WI38 (cell line): ENCODE measurements around the gene AK2.
"Not testable (repeated sequence)": the region's sequence is repeated elsewhere in the genome, so short reads cannot be mapped to it uniquely, and the experiment has no call there.

Source experiments
- H3K4me3 ChIP-seq: 2 replicates; pipeline ENCODE4 v1.5.1; 2011; ENCODE audit warnings: low read depth, mild to moderate bottlenecking, control low read depth, low read length
- TF ChIP-seq, protein P1 (sequence below): IDR thresholded peaks from 2 replicates; pipeline ENCODE4 v1.5.1; 2012; ENCODE audit warnings: low read depth, mild to moderate bottlenecking, control low read depth, low read length

Gene AK2

DNA sequence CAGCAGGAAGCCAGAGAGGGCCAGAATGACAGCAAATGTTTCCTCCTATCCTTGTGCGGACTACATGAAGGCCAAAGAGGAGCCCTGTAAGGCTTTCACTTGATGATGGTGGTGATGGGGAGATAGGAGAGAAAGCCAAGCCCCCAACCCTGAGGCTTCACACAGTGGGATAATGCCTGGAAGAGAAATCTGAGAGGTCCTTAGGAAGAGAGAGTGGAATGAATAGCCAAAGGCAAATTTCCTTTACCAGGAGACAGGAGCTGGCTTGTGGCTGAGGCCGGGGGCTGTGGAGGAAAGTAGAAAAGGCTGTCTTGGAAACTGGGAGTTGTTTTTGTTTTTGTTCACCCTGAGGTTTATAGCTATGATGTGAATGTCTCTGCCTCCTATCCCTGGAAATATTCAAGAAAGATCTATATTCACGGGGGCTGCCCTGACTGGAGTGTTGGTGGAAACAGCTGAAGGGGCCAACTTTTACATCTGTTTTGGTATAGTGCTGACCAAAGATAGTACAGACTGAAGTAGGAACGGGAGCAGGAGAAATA lies 59.1 kb downstream of the AK2 start:
- H3K4me3 ChIP-seq, result no peak overlapping the region
- TF ChIP-seq, protein P1, sequence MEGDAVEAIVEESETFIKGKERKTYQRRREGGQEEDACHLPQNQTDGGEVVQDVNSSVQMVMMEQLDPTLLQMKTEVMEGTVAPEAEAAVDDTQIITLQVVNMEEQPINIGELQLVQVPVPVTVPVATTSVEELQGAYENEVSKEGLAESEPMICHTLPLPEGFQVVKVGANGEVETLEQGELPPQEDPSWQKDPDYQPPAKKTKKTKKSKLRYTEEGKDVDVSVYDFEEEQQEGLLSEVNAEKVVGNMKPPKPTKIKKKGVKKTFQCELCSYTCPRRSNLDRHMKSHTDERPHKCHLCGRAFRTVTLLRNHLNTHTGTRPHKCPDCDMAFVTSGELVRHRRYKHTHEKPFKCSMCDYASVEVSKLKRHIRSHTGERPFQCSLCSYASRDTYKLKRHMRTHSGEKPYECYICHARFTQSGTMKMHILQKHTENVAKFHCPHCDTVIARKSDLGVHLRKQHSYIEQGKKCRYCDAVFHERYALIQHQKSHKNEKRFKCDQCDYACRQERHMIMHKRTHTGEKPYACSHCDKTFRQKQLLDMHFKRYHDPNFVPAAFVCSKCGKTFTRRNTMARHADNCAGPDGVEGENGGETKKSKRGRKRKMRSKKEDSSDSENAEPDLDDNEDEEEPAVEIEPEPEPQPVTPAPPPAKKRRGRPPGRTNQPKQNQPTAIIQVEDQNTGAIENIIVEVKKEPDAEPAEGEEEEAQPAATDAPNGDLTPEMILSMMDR, result no peak

DNA sequence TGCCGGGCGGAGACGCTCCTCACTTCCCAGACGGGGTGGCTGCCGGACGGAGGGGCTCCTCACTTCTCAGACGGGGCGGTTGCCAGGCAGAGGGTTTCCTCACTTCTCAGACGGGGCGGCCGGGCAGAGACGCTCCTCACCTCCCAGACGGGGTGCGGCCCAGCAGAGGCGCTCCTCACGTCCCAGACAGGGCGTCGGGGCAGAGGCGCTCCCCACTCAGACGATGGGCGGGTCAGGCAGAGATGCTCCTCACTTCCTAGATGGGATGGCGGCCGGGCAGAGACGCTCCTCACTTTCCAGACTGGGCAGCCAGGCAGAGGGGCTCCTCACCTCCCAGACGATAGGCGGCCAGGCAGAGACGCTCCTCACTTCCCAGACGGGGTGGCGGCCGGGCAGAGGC lies 61.6 kb downstream of the AK2 start:
- H3K4me3 ChIP-seq, result not testable (repeated sequence)

DNA sequence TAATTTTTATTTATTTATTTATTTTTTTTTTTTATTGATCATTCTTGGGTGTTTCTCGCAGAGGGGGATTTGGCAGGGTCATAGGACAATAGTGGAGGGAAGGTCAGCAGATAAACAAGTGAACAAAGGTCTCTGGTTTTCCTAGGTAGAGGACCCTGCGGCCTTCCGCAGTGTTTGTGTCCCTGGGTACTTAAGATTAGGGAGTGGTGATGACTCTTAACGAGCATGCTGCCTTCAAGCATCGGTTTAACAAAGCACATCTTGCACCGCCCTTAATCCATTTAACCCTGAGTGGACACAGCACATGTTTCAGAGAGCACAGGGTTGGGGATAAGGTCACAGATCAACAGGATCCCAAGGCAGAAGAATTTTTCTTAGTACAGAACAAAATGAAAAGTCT lies 63.2 kb downstream of the AK2 start:
- H3K4me3 ChIP-seq, result peak overlapping the region; percentile 62; the same call in 1 of the 2 replicates

DNA sequence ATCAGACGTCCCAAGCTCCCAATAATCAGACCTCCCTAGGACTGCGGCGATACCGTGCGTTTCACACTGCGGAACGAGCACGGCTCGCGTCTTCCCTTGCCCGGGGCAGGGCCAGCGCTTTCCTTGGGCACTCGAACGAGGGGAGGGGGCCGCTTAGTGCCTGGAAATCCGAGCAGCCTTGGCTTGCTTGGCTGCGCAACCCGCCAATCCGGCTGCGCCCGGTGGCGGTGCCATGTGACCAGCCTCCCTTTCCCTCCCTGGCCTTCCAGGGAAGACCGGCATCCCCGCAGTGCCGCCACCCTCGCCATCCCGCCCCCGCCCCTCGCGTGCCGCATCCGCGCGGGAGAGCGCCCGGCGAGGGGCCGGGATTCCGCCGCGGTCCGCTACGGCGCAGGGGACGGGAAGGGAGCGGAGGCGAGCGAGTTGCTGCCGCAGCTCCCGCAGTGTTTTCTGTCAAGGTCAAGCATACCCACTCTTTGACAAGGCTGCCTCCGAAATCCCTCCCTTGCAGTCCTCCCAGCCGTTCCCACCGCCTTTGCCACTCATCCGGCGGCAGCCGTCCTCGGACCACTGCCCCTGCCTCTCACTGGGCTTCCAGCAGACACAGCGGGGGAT lies 63.8 kb downstream of the AK2 start:
- peak overlapping the region; percentile 62 for H3K4me3 ChIP-seq
- TF ChIP-seq, protein P1, result no peak

DNA sequence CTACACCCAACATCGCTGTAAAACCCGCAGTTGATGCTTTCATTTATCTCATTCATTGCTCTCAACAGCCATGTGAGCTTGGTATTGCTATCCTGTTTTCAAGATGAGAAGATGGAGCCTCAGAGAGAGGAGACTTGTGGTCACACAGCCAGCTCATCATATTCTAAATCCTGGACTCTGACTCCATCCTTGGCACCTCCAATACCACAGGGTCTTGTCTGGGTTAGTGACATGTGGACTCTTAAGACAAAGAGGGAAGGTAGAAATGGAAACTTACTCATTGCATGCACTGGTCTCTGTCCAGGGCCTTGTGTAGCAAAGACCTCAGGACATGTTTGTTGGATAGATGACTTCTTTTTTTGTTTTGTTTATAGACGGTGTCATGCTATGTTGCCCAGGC lies 65.1 kb downstream of the AK2 start:
- TF ChIP-seq, protein P1, result no peak
- no peak overlapping the region for H3K4me3 ChIP-seq

DNA sequence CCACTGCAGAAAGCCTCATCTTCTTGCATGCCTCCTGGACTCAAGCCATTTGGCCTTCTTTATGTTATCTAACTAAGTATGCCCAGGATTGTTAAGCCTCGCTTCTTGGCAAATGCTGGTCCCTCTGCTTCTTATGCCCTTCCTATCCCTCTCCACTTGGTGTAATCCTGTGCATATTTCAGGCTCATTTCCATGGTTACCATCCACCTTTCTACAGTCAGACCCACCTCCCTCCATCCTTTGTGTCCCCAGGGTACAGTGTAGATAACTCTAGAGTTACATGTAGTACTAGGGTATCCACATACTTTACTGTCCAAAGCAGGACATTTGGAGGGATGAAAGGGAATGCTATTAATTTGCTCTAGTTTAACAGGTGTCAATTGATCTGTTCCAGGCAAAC lies 65.5 kb downstream of the AK2 start:
- H3K4me3 ChIP-seq, result no peak overlapping the region
- TF ChIP-seq, protein P1, result no peak

DNA sequence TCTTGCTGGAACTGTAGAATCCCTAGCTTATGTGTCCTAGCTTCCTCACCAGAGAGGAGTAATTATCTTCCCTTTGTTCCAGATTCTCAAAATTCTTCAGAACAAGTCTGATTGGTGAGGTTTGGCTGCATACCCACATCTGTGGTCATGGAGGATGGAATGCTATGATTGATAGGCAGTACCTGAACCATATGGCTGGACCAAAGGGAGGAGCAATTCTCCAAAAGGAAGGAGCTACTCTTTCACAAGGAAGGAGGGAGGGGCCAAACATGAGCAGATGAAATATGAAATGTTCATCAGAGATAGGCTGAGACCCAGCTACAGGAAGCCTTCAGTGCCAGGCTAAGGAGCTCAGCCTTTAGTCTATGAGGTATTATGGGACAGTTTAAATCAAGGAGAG lies 67.1 kb downstream of the AK2 start:
- TF ChIP-seq, protein P1, result no peak
- no peak overlapping the region for H3K4me3 ChIP-seq

DNA sequence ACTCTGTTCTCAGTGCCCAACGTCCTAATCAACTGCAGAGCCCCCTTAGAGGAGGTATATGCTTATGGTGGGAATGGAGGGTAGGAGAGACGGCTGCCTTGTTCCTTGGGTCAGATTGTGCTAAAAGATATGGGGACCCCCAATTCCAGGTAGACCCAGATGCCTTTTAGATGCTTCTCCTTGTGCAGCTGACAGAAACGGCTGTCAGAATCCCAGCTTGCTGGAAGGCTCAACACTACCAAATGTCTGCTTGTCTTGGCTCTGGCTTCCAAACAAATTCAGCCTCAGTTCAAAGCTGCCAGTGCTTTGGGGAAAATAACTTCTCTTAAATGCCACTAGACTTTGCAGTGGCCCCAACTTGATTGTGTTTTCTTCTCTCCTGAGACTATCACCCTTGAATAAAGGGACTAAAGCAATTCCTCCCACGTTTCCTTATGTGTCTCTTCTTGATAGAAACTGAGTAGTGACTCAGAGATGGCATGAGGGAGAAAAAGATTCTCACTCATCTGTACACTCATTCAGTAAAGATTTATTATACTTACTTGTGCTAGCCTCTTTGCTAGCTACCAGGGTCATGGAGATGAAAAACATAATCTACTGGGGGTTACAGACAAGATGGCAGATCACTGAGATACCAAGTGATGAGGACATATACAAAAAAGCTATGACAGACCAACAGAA lies 68.7 kb downstream of the AK2 start:
- TF ChIP-seq, protein P1, result no peak
- no peak overlapping the region for H3K4me3 ChIP-seq
